Mucosa of descending colon (tissue), 3 donors: ENCODE results near the gene TBCC. TPM values are rescaled to one million over a fixed set of nuclear protein-coding genes. Genes with fewer than 3 reads are reported as not detected.

Experiments used
- ATAC-seq: fragments of 200-7000 bp; cut with Tn5 transposase; one replicate; pipeline ENCODE4 v1.9.1; 2020; ENCODE audit warnings: mild to moderate bottlenecking, moderate library complexity
- DNase-seq, 3 donors: peaks; one replicate each; pipeline ENCODE4 v3.0.0-alpha.2; 2020
- H3K36me3 ChIP-seq: fragments of 200-600 bp; one replicate; pipeline ENCODE4 v1.8.0; 2021; ENCODE audit warnings: low read depth, mild to moderate bottlenecking
- H3K4me1 ChIP-seq: fragments of 200-600 bp; one replicate; pipeline ENCODE4 v1.8.0; 2021; ENCODE audit warnings: low read depth, mild to moderate bottlenecking
- H3K4me3 ChIP-seq: fragments of 200-600 bp; one replicate; pipeline ENCODE4 v1.8.0; 2021; ENCODE audit warnings: mild to moderate bottlenecking
- H3K9me3 ChIP-seq: fragments of 200-600 bp; one replicate; pipeline ENCODE4 v1.8.0; 2021; ENCODE audit warnings: mild to moderate bottlenecking
- CTCF ChIP-seq: fragments of 200-600 bp; IDR thresholded peaks from one replicate; pipeline ENCODE4 v1.8.0; 2022; ENCODE audit warnings: antibody characterized with exemption, mild to moderate bottlenecking
- intact Hi-C, 2 donors: fragments of 100-400 bp; cut with DNase I in 1 of 2; cut with micrococcal nuclease in 1 of 2; formaldehyde crosslinking; loops; one replicate each; pipeline versions ENCODE4 v1.11.0 to v1.11.1; 2022; cut with DNase I, micrococcal nuclease
- total RNA-seq, 3 donors: library from RNA; stranded (reverse); fragmentation: NEBNext Ultra II Directional in 2 of 3; extraction: Animal tissue kit (Norgen Biotek cat#: 25700) in 2 of 3; gene quantifications; one replicate each; pipeline versions ENCODE4 v1.2.1 to v1.2.4, GENCODE V29; 2021 to 2023
- donor health status: DM: no; HTN: no; CAD: no; lungs with moderate emphysema.
- donor health status: DM: no; HTN: no; CAD: no.
- donor health status: DM: no; HTN: yes; CAD: no.

TBCC gene
- total RNA-seq, 3 donors from 2014 or later, result 22.6 to 35.3 (median 26.6) TPM

- Histone ChIP-seq H3K9me3 (no peaks in the 10 kb centered on the region), H3K4me3 (peak overlapping the region; percentile 76), H3K4me1 (peaks cover 35% of the 10 kb centered on the region), H3K36me3 (no peaks in the 10 kb centered on the region)
- intact Hi-C loops, result loop anchor here (5.0 kb wide), 1 partner anchor 35 kb away; the partner anchor contains the start of gene TBCC (in 2 of the 2)
- no peak for TF ChIP-seq CTCF
- ATAC-seq (peak; percentile 76), DNase-seq (peak; percentile 82 to 84 (median 84))
Observed at GRCh38 chr6:42782689-42783176, 36.8 kb upstream of the TBCC start.

GRCh38 chr6:42781796-42782688, 36.1 kb upstream of the TBCC start, which contains the start of gene BICRAL:
TSS of gene BICRAL (plus strand) at chr6:42782052. CDS start at chr6:42822023, 39,971 bp downstream.
- peak within 1 kb of the TSS; percentile 76 for H3K4me3 ChIP-seq
- no peaks in the 10 kb centered on the region for H3K9me3 ChIP-seq
- intact Hi-C loops, result loop anchor here (5.0 kb wide), 1 partner anchor 35 kb away; the partner anchor contains the start of gene TBCC (in 2 of the 2)
- peak; percentile 34 for ATAC-seq
- peak; percentile 61 to 76 (median 75) for DNase-seq
- no peaks in the 10 kb centered on the region for H3K36me3 ChIP-seq
- peaks cover 39% of the 10 kb centered on the region for H3K4me1 ChIP-seq
- no peak for TF ChIP-seq CTCF

GRCh38 chr6:42781546-42781795, 35.6 kb upstream of the TBCC start:
- TF ChIP-seq CTCF, result no peak
- H3K9me3 ChIP-seq, result no peaks in the 10 kb centered on the region
- ATAC-seq, result no peak
- peak overlapping the region; percentile 76 for H3K4me3 ChIP-seq
- no peaks in the 10 kb centered on the region for H3K36me3 ChIP-seq
- DNase-seq, result no peak
- peaks cover 36% of the 10 kb centered on the region for H3K4me1 ChIP-seq
- intact Hi-C loops, result loop anchor here (5.0 kb wide), 1 partner anchor 34 kb away; the partner anchor contains the start of gene TBCC (in 2 of the 2)

GRCh38 chr6:42779521-42779920, 33.6 kb upstream of the TBCC start:
- no peaks in the 10 kb centered on the region for H3K36me3 ChIP-seq
- H3K9me3 ChIP-seq, result no peaks in the 10 kb centered on the region
- intact Hi-C loops, result no loop called here
- H3K4me1 ChIP-seq, result peaks cover 30% of the 10 kb centered on the region
- DNase-seq (no peak), ATAC-seq (no peak)
- H3K4me3 ChIP-seq, result no peak overlapping the region
- no peak for TF ChIP-seq CTCF

- no peak for DNase-seq
- ATAC-seq, result no peak
- Histone ChIP-seq H3K36me3 (no peaks in the 10 kb centered on the region), H3K4me3 (no peak overlapping the region), H3K4me1 (peaks cover 34% of the 10 kb centered on the region), H3K9me3 (no peaks in the 10 kb centered on the region)
- intact Hi-C loops, result no loop called here
- TF ChIP-seq CTCF, result no peak
Observed at GRCh38 chr6:42778122-42778521, 32.2 kb upstream of the TBCC start.
